ENCODE measurements around the gene TFRC.
"Not testable (repeated sequence)": the region's sequence is repeated elsewhere in the genome, so short reads cannot be mapped to it uniquely, and the experiment has no call there.

DNA sequence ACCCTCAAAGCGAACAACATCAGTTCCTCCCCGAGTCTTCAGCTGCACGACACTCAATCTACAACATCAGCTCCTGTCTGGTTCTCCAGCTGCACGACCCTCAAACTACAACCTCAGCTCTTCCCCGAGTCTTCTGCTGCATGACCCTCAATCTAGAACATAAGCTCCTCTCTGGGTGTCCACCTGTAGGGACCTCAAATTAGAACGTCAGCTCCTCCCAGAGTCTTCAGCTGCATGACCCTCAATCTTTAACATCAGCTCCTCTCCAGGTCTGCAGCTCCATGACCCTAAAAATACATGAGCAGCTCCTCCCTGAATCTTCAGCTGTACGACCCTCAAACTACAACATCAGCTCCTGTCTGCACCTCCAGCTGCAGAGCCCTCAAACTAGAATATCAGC is 80.7 kb downstream of the TFRC start:
- TF ChIP-seq, protein P1, sequence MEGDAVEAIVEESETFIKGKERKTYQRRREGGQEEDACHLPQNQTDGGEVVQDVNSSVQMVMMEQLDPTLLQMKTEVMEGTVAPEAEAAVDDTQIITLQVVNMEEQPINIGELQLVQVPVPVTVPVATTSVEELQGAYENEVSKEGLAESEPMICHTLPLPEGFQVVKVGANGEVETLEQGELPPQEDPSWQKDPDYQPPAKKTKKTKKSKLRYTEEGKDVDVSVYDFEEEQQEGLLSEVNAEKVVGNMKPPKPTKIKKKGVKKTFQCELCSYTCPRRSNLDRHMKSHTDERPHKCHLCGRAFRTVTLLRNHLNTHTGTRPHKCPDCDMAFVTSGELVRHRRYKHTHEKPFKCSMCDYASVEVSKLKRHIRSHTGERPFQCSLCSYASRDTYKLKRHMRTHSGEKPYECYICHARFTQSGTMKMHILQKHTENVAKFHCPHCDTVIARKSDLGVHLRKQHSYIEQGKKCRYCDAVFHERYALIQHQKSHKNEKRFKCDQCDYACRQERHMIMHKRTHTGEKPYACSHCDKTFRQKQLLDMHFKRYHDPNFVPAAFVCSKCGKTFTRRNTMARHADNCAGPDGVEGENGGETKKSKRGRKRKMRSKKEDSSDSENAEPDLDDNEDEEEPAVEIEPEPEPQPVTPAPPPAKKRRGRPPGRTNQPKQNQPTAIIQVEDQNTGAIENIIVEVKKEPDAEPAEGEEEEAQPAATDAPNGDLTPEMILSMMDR (IDR thresholded peaks at IDR 0.05), result not testable (repeated sequence)
- TF ChIP-seq, protein P2, sequence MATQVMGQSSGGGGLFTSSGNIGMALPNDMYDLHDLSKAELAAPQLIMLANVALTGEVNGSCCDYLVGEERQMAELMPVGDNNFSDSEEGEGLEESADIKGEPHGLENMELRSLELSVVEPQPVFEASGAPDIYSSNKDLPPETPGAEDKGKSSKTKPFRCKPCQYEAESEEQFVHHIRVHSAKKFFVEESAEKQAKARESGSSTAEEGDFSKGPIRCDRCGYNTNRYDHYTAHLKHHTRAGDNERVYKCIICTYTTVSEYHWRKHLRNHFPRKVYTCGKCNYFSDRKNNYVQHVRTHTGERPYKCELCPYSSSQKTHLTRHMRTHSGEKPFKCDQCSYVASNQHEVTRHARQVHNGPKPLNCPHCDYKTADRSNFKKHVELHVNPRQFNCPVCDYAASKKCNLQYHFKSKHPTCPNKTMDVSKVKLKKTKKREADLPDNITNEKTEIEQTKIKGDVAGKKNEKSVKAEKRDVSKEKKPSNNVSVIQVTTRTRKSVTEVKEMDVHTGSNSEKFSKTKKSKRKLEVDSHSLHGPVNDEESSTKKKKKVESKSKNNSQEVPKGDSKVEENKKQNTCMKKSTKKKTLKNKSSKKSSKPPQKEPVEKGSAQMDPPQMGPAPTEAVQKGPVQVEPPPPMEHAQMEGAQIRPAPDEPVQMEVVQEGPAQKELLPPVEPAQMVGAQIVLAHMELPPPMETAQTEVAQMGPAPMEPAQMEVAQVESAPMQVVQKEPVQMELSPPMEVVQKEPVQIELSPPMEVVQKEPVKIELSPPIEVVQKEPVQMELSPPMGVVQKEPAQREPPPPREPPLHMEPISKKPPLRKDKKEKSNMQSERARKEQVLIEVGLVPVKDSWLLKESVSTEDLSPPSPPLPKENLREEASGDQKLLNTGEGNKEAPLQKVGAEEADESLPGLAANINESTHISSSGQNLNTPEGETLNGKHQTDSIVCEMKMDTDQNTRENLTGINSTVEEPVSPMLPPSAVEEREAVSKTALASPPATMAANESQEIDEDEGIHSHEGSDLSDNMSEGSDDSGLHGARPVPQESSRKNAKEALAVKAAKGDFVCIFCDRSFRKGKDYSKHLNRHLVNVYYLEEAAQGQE (IDR thresholded peaks at IDR 0.05; ENCODE audit: insufficient read depth in 1 of 2, low read depth in 2 of 2, low read length in 1 of 2), result not testable (repeated sequence)

Data from Panc1 (cell line).